Prostate gland (tissue), 2 donors: ENCODE results near the gene IPCEF1.

Experiments used
- POLR2AphosphoS5 ChIP-seq: sonication (generic); formaldehyde crosslinking; IDR thresholded peaks from one replicate; pipeline ENCODE4 v1.6.1; 2017; ENCODE audit warnings: antibody characterized with exemption
- TF ChIP-seq, protein P1 (sequence below), 4 experiments: fragments of 200-600 bp in 2 of 4; fragments of 450-650 bp in 2 of 4; sonication (generic) in 2 of 4; IDR thresholded peaks; 1 replicate in 3 of 4; 2 replicates in 1 of 4; pipeline ENCODE4 v1.5.1; 2016 to 2019; ENCODE audit warnings: antibody characterized with exemption in 4 of 4, mild to moderate bottlenecking in 2 of 4, moderate library complexity in 2 of 4

DNA sequence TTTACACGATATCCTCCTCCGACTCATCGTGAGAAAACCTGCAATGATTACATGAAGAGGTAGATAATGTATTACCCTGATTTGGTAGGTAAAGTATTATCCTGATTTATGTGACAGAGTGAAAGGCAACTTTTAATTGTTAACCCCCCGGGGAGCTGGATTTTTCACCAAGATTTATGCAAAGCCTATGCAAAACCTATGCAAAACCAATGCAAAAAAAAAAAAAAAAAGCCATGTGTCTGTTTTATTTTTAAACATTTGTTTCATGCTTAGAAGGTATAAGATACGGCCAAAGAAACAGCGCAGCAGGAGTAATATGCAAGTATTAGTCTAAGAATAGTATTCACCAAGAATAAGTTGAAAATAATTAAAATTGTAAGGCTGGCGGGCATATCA lies 109.9 kb downstream of the IPCEF1 start:
- TF ChIP-seq POLR2AphosphoS5, result no peak
- TF ChIP-seq, protein P1, sequence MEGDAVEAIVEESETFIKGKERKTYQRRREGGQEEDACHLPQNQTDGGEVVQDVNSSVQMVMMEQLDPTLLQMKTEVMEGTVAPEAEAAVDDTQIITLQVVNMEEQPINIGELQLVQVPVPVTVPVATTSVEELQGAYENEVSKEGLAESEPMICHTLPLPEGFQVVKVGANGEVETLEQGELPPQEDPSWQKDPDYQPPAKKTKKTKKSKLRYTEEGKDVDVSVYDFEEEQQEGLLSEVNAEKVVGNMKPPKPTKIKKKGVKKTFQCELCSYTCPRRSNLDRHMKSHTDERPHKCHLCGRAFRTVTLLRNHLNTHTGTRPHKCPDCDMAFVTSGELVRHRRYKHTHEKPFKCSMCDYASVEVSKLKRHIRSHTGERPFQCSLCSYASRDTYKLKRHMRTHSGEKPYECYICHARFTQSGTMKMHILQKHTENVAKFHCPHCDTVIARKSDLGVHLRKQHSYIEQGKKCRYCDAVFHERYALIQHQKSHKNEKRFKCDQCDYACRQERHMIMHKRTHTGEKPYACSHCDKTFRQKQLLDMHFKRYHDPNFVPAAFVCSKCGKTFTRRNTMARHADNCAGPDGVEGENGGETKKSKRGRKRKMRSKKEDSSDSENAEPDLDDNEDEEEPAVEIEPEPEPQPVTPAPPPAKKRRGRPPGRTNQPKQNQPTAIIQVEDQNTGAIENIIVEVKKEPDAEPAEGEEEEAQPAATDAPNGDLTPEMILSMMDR (IDR thresholded peaks at IDR 0.05), result no peak
